NT2/D1 (cell line): ENCODE results near the gene RNF223.

Experiments
- DNase-seq: peaks from one replicate; pipeline ENCODE4 v3.0.0-alpha.2; 2011; ENCODE audit warnings: low read depth, low spot score
- H3K27me3 ChIP-seq: 2 replicates; pipeline ENCODE4 v1.6.0; 2011; ENCODE audit warnings: mild to moderate bottlenecking; ENCODE audit not compliant: insufficient read length, insufficient read depth
- H3K36me3 ChIP-seq: 2 replicates; pipeline ENCODE4 v1.6.1; 2011; ENCODE audit warnings: mild to moderate bottlenecking, low read length, mixed read lengths; ENCODE audit not compliant: insufficient read depth, insufficient read length
- H3K4me1 ChIP-seq: 2 replicates; pipeline ENCODE4 v1.5.1; 2011; ENCODE audit not compliant: insufficient read depth, insufficient read length
- H3K4me3 ChIP-seq: 2 replicates; pipeline ENCODE4 v1.5.1; 2011; ENCODE audit warnings: low read depth; ENCODE audit not compliant: insufficient read length
- H3K9ac ChIP-seq: 2 replicates; pipeline ENCODE4 v1.6.0; 2011; ENCODE audit warnings: low read depth; ENCODE audit not compliant: insufficient read length
- H3K9me3 ChIP-seq: 2 replicates; pipeline ENCODE4 v1.5.1; 2011; ENCODE audit warnings: mild to moderate bottlenecking, low read length; ENCODE audit not compliant: insufficient read depth
- SUZ12 ChIP-seq: IDR thresholded peaks from 2 replicates; pipeline ENCODE4 v1.6.1; 2011; ENCODE audit not compliant: insufficient read length, insufficient read depth; ENCODE audit errors: extremely low read depth
- YY1 ChIP-seq: IDR thresholded peaks from 2 replicates; pipeline ENCODE4 v1.6.1; 2011; ENCODE audit not compliant: insufficient read length, insufficient read depth
- ZNF274 ChIP-seq: IDR thresholded peaks from 2 replicates; pipeline ENCODE4 v1.6.1; 2011; ENCODE audit warnings: mild to moderate bottlenecking, low read depth, low read length

RNF223 gene

GRCh38 chr1:1119272-1119890 is 45.3 kb upstream of the RNF223 start:
- H3K36me3 ChIP-seq: no peaks in the 10 kb centered on the region
- H3K9me3 ChIP-seq: no peaks in the 10 kb centered on the region
- no peak for TF ChIP-seq SUZ12
- no peak for TF ChIP-seq ZNF274
- H3K9ac ChIP-seq: no peak overlapping the region
- H3K27me3 ChIP-seq: peaks cover 29% of the 10 kb centered on the region
- DNase-seq: no peak
- peaks cover 10% of the 10 kb centered on the region for H3K4me1 ChIP-seq
- no peak overlapping the region for H3K4me3 ChIP-seq

DNA sequence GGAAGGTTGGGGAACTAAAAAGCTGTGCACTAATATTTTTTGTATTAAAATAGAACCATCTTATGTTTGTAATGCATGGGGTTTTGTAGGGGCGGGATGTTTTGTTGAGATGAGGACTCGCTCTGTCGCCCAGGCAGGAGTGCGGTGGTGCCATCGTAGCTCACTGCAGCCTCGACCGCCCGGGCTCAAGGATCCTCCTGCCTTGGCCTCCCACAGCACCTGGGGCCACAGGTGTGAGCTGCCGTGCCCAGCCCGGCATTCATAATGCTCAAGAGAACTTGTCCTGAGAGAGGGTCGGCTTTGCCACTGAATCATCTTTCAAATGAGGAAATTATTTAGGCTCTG is 44.7 kb upstream of the RNF223 start:
- H3K9me3 ChIP-seq: no peaks in the 10 kb centered on the region
- H3K4me3 ChIP-seq: no peak overlapping the region
- H3K36me3 ChIP-seq: no peaks in the 10 kb centered on the region
- H3K27me3 ChIP-seq: peaks cover 28% of the 10 kb centered on the region
- TF ChIP-seq SUZ12 (no peak), YY1 (no peak), ZNF274 (no peak)
- peaks cover 10% of the 10 kb centered on the region for H3K4me1 ChIP-seq
- no peak overlapping the region for H3K9ac ChIP-seq
- no peak for DNase-seq

- Histone ChIP-seq H3K27me3 (peaks cover 27% of the 10 kb centered on the region), H3K36me3 (peaks cover 4% of the 10 kb centered on the region), H3K9ac (no peak overlapping the region), H3K9me3 (peaks cover 4% of the 10 kb centered on the region; the same call in 1 of the 2 replicates), H3K4me1 (peaks cover 10% of the 10 kb centered on the region), H3K4me3 (no peak overlapping the region)
- no peak for DNase-seq
- TF ChIP-seq SUZ12 (no peak), YY1 (no peak)
Measured at GRCh38 chr1:1118011-1118875, 44.1 kb upstream of the RNF223 start.

DNA sequence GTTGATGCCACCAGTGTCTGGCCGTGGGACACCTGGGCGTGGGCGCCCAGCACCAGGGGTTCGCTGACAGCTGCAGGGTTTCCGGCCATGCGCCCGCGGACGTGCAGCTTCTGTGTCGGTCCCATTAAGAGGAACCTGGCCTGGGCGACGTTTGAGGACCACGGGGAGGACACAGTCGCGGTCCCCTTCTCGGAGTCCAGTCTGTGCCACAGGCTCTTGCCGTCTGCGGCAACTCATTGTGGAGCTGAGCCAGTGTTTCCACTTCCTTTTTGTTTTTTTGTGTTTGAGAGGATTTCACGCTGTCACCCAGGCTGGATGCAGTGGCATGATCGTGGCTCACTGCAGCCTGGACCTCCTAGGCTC is 43.3 kb upstream of the RNF223 start:
- TF ChIP-seq YY1: no peak
- TF ChIP-seq ZNF274: no peak
- TF ChIP-seq SUZ12: no peak
- DNase-seq: no peak
- Histone ChIP-seq H3K36me3 (peaks cover 9% of the 10 kb centered on the region), H3K27me3 (peaks cover 27% of the 10 kb centered on the region), H3K4me1 (peaks cover 3% of the 10 kb centered on the region), H3K4me3 (no peak overlapping the region), H3K9me3 (peaks cover 5% of the 10 kb centered on the region; the same call in 1 of the 2 replicates), H3K9ac (no peak overlapping the region)

DNA sequence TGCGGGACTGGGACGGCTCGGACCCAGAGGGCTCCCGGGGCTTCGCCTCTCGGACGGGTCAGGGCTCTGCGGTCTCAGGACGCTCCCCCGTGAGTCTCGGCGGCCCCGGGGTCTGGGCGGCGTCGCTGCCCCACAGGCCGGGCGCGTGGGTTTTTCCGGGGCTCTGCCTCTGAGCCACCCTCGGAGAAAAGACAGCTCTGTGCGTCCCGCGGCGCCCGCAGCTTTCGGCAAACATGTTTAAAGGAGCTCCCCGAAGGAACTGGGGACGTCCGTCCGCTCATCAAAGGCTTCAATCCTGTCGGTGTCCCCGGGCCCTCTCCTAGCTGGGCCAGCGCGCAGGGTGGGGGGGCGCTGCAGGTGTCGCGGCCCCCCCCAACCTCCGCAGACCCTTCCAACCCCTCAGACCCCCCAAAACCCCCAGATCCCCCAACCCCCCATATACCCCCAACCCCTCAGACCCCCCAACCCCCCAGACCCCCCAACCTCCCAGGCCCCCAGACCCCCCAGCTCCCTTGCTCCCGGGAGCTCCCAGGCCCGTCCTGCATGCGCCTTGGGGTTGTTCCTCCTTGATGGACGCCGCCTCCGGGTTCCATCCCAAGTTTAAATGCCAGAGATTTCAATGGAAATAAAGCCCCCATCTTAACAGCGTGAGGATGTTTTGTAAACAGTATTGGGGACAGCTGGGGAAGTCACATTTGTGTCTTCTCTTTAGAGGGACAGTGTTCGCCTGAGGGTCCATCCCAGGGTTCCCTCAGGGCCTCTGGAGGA is 42.8 kb upstream of the RNF223 start:
- TF ChIP-seq SUZ12 (no peak), ZNF274 (no peak), YY1 (no peak)
- Histone ChIP-seq H3K9me3 (peaks cover 5% of the 10 kb centered on the region; the same call in 1 of the 2 replicates), H3K36me3 (peaks cover 15% of the 10 kb centered on the region), H3K4me3 (peak overlapping the region; percentile 51), H3K27me3 (peaks cover 27% of the 10 kb centered on the region), H3K4me1 (peaks cover under 1% of the 10 kb centered on the region), H3K9ac (peak overlapping the region; percentile 57)
- no peak for DNase-seq

GRCh38 chr1:1115786-1116700 is 41.9 kb upstream of the RNF223 start, which contains the start of gene C1orf159:
C1orf159 (minus strand) TSS chr1:1116089; CDS start chr1:1091543, 24,546 bp downstream.
- Histone ChIP-seq H3K4me1 (peaks cover 4% of the 10 kb centered on the region), H3K36me3 (peaks cover 19% of the 10 kb centered on the region), H3K4me3 (peak within 1 kb of the TSS; percentile 63), H3K27me3 (peaks cover 27% of the 10 kb centered on the region), H3K9ac (peak within 1 kb of the TSS; percentile 82), H3K9me3 (peaks cover 5% of the 10 kb centered on the region; the same call in 1 of the 2 replicates)
- DNase-seq: peak; percentile 90
- TF ChIP-seq SUZ12 (no peak), ZNF274 (no peak), YY1 (no peak)
